ENCODE measurements around the gene SMARCD2.
A peak's percentile ranks its signal among the peaks of the same experiment; 100 is the strongest.

SMARCD2 gene

DNA sequence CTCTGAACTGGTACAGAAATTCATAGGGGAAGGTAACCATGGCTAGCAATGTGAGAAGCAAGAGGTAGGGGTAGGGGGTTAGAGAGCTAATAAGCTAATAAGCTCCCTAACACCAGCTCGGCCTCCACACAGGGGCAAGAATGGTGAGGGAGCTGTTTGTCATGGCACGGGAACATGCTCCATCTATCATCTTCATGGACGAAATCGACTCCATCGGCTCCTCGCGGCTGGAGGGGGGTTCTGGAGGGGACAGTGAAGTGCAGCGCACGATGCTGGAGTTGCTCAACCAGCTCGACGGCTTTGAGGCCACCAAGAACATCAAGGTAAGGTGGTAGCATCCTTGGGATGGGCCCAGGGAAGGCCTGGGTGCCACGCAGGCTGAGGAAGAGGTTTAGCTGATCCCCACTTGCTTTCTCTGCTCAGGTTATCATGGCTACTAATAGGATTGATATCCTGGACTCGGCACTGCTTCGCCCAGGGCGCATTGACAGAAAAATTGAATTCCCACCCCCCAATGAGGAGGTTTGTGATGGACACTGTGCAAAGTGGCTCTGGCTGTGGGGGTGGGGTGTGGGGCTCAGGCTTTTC lies 11.5 kb downstream of the SMARCD2 start:
- Histone ChIP-seq H3K9me3 (ENCODE audit: control insufficient read depth, low read length) (no peaks in the 10 kb centered on the region), H3K4me1 (ENCODE audit: control insufficient read depth, insufficient read depth, low read length, poor library complexity, severe bottlenecking) (no peaks in the 10 kb centered on the region), H3K36me3 (ENCODE audit: control insufficient read depth, insufficient read depth, low read length) (peaks cover 76% of the 10 kb centered on the region), H3K27ac (ENCODE audit: low read depth, low read length, severe bottlenecking) (no peak overlapping the region), H3K4me3 (ENCODE audit: extremely low read depth, insufficient read depth, low read length, poor library complexity, severe bottlenecking) (no peak overlapping the region)
- WGBS, 2 experiments (ENCODE audit: insufficient coverage in 2 of 2) = 99% methylated on average over 10 to 12 of the region's 15 CpGs

DNA sequence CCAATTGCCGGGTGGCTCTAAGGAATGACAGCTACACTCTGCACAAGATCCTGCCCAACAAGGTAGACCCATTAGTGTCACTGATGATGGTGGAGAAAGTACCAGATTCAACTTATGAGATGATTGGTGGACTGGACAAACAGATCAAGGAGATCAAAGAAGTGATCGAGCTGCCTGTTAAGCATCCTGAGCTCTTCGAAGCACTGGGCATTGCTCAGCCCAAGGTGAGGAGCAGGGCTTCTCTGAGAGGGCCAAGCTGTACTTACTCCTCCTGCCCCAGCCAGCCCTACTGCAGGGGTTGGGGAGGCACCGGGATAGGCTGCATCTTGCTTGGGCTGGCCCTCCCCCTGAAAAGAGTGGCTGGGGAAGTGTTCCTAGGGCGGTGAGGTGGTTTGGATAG lies 12.2 kb downstream of the SMARCD2 start:
- H3K27ac ChIP-seq (ENCODE audit: low read depth, low read length, severe bottlenecking) = no peak overlapping the region
- WGBS, 2 experiments (ENCODE audit: insufficient coverage in 2 of 2) = 97 to 100% methylated on average over 2 to 3 of the region's 5 CpGs
- H3K9me3 ChIP-seq (ENCODE audit: control insufficient read depth, low read length) = no peaks in the 10 kb centered on the region
- H3K4me3 ChIP-seq (ENCODE audit: extremely low read depth, insufficient read depth, low read length, poor library complexity, severe bottlenecking) = no peak overlapping the region
- peaks cover 74% of the 10 kb centered on the region for H3K36me3 ChIP-seq (ENCODE audit: control insufficient read depth, insufficient read depth, low read length)
- H3K4me1 ChIP-seq (ENCODE audit: control insufficient read depth, insufficient read depth, low read length, poor library complexity, severe bottlenecking) = no peaks in the 10 kb centered on the region

DNA sequence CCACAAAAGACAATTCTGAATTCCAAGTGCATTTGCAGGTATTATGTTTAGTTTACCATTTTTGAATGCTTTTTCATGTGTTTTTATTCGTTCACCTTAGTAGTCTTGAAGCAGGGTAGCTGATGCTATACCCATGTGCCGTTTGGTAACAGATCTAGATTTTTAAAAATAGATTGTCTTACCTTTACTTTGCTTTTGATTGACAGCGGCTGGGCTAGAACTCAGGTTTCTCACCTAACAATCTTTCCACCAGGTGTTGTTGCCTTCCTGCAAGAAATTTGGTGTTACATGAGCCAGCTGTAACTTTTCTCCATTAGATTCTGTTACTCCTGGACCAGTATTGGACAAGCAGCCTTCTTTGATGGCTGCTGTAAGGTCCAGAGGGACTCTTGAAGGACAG lies 13.5 kb downstream of the SMARCD2 start:
- WGBS, 2 experiments (ENCODE audit: insufficient coverage in 2 of 2) = 98 to 100% methylated on average over 3 of the region's 3 CpGs
- Histone ChIP-seq H3K36me3 (ENCODE audit: control insufficient read depth, insufficient read depth, low read length) (peaks cover 76% of the 10 kb centered on the region), H3K9me3 (ENCODE audit: control insufficient read depth, low read length) (no peaks in the 10 kb centered on the region), H3K4me3 (ENCODE audit: extremely low read depth, insufficient read depth, low read length, poor library complexity, severe bottlenecking) (peak overlapping the region; percentile 88), H3K4me1 (ENCODE audit: control insufficient read depth, insufficient read depth, low read length, poor library complexity, severe bottlenecking) (no peaks in the 10 kb centered on the region), H3K27ac (ENCODE audit: low read depth, low read length, severe bottlenecking) (no peak overlapping the region)

DNA sequence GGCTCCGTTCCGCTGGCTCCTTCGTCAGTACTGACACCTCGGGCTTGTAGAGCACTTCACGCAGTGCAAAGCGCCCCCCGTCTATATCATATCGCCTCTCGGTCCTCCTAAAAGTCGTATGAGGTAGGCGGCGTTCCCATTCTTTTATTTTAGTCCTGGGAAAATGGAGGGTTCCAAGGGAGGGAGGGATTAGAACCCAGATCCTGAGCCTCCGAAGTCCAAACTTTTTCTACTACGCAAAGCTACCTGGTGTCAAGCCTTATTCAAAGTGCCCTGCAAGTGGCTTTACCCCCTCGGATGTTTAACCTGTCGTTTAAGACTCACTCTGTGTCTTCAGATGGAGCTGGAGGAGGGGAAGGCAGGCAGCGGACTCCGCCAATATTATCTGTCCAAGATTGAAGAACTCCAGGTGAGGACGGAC lies 14.7 kb downstream of the SMARCD2 start:
- 0 to 5% methylated on average over 11 to 12 of the region's 19 CpGs for WGBS, 2 experiments (ENCODE audit: insufficient coverage in 2 of 2)
- Histone ChIP-seq H3K9me3 (ENCODE audit: control insufficient read depth, low read length) (no peaks in the 10 kb centered on the region), H3K4me3 (ENCODE audit: extremely low read depth, insufficient read depth, low read length, poor library complexity, severe bottlenecking) (peak overlapping the region; percentile 88), H3K36me3 (ENCODE audit: control insufficient read depth, insufficient read depth, low read length) (peaks cover 76% of the 10 kb centered on the region), H3K4me1 (ENCODE audit: control insufficient read depth, insufficient read depth, low read length, poor library complexity, severe bottlenecking) (no peaks in the 10 kb centered on the region), H3K27ac (ENCODE audit: low read depth, low read length, severe bottlenecking) (peak overlapping the region; percentile 97)

DNA sequence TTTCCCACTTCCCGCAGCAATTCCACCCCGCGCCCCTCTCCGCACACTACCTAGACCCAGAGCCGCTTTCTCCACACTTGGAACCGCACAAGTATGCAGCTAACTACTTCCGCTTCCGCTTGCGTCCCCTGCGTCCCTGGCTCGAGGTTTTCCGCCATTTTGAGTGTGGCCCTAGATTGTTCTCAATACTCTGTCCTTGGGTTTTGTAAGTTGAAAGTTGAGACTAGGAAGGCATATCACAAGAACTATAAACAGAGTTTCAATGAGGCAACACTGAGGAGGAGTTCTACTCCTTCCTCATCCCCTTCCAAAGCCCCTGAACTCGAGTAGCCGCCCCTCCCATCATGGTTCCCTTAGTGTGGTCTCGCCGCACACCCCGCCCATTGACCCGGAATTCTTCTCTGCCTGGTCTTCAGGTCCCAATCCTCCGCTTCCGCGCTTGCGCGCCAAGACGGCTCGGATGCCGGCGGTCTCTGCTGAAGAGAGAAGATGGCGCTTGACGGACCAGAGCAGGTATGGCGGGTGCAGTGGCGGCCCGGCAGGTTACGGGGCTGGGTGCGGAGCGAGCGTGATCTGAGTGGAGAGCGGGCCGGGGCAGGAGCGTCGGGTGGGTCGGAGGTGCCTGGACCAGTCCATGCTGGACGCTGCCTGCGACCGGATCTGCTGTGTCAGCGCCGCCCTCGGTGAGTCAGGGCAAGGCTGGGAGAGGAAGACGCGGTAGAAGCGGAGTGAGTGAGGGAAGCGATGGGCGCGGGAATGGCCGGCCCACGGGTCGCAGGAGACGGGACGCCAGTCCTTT lies 15.3 kb downstream of the SMARCD2 start, which contains the start of the genes FTSJ3 and PSMC5:
TSS of gene FTSJ3 (minus strand) at position 662 of the 799 bp plus-strand sequence. CDS start 761 bp downstream, outside the sequence.
TSS of gene PSMC5 (plus strand) at position 430 of the 799 bp plus-strand sequence. CDS start at position 490, 60 bp downstream.
- H3K9me3 ChIP-seq (ENCODE audit: control insufficient read depth, low read length) = no peaks in the 10 kb centered on the region
- H3K36me3 ChIP-seq (ENCODE audit: control insufficient read depth, insufficient read depth, low read length) = peaks cover 76% of the 10 kb centered on the region
- no peaks in the 10 kb centered on the region for H3K4me1 ChIP-seq (ENCODE audit: control insufficient read depth, insufficient read depth, low read length, poor library complexity, severe bottlenecking)
- 0% methylated on average over 50 to 52 of the region's 58 CpGs for WGBS, 2 experiments (ENCODE audit: insufficient coverage in 2 of 2)
- H3K4me3 ChIP-seq (ENCODE audit: extremely low read depth, insufficient read depth, low read length, poor library complexity, severe bottlenecking) = peak within 1 kb of the TSS; percentile 88
- H3K27ac ChIP-seq (ENCODE audit: low read depth, low read length, severe bottlenecking) = peak within 1 kb of the TSS; percentile 97

DNA sequence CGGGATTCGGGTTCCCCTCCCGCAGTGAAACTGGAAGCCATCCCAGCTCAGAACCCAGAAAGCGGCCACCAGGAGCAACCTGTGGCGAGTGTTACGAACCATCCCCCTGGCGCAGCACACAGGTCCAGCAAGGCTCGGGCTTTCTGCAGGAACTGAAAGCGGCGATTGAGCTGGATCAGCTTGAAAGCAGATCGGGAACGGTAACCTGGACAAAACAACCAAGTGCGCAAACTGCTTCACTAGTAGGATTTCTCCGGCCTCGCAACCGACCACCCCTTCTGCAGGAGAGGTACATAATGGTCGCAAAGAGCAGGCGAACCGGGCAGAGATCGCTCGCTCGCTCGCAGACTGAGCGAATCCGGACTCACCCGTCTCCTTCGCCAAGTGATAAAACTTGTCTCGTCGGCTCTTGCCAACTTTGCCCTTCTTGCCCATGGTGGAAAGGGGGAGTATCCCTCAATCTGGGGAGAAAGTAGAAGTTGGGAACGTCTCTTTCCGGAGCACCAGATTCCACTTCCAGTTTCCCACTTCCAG lies 15.9 kb downstream of the SMARCD2 start:
- Histone ChIP-seq H3K27ac (ENCODE audit: low read depth, low read length, severe bottlenecking) (peak overlapping the region; percentile 97), H3K4me3 (ENCODE audit: extremely low read depth, insufficient read depth, low read length, poor library complexity, severe bottlenecking) (peak overlapping the region; percentile 88), H3K9me3 (ENCODE audit: control insufficient read depth, low read length) (no peaks in the 10 kb centered on the region), H3K36me3 (ENCODE audit: control insufficient read depth, insufficient read depth, low read length) (peaks cover 76% of the 10 kb centered on the region), H3K4me1 (ENCODE audit: control insufficient read depth, insufficient read depth, low read length, poor library complexity, severe bottlenecking) (no peaks in the 10 kb centered on the region)
- WGBS, 2 experiments (ENCODE audit: insufficient coverage in 2 of 2) = 1% methylated on average over 27 to 28 of the region's 31 CpGs

DNA sequence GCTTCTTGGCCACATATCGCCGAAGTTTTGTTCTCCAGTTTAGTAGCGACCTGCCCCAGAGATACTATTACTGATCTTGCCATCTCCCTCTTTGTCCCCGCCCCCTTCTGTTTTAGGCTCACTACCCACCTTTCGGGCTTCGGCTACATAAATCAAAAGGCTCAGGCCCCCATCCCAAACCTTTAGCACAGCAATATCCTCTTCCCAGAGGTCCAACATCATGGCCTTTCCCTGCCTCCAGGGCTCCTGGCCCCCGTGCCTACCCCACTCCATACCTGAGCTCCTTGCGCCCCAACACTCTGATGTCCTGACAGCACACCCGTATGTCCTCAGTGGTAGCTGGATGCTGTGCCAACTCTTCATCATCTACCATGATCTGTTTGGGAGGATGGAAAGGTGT lies 18.1 kb downstream of the SMARCD2 start:
- 95 to 97% methylated on average over 4 to 9 of the region's 9 CpGs for WGBS, 2 experiments (ENCODE audit: insufficient coverage in 2 of 2)
- no peak overlapping the region for H3K4me3 ChIP-seq (ENCODE audit: extremely low read depth, insufficient read depth, low read length, poor library complexity, severe bottlenecking)
- no peaks in the 10 kb centered on the region for H3K4me1 ChIP-seq (ENCODE audit: control insufficient read depth, insufficient read depth, low read length, poor library complexity, severe bottlenecking)
- H3K36me3 ChIP-seq (ENCODE audit: control insufficient read depth, insufficient read depth, low read length) = peaks cover 76% of the 10 kb centered on the region
- no peaks in the 10 kb centered on the region for H3K9me3 ChIP-seq (ENCODE audit: control insufficient read depth, low read length)
- H3K27ac ChIP-seq (ENCODE audit: low read depth, low read length, severe bottlenecking) = no peak overlapping the region

DNA sequence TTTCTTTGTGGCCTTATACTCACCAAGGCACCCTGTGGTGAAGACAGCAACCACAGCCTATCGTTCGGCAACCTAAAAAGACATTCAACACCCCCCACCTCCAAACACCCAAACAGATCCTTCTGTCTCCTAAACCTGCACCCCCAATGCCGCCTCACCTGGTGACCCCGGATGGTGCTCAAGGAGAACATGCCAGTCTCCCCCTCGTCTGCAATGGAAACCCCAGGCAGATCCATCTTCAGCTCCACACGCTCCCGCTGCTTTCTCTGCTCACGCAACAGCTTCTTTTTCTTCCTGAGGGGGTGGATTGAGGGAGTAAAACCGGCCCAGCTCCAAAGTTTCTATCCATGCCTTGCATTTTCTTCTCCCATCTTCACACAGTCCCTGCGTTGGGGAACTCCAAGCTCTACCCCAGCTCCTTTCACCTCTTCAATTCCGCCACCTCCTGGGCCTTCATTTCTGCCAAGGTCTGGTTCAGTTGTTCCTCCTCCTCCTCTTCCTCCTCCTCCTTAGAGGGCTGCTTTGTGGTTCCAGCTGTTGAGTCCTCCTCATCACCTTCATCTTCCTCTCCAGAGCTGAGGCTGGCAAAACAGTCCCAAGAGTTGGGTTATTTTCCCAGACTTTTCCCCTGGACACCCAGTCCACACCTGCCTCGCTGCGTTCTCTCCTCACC lies 18.7 kb downstream of the SMARCD2 start:
- H3K27ac ChIP-seq (ENCODE audit: low read depth, low read length, severe bottlenecking) = no peak overlapping the region
- H3K4me1 ChIP-seq (ENCODE audit: control insufficient read depth, insufficient read depth, low read length, poor library complexity, severe bottlenecking) = no peaks in the 10 kb centered on the region
- H3K36me3 ChIP-seq (ENCODE audit: control insufficient read depth, insufficient read depth, low read length) = peaks cover 76% of the 10 kb centered on the region
- no peak overlapping the region for H3K4me3 ChIP-seq (ENCODE audit: extremely low read depth, insufficient read depth, low read length, poor library complexity, severe bottlenecking)
- no peaks in the 10 kb centered on the region for H3K9me3 ChIP-seq (ENCODE audit: control insufficient read depth, low read length)
- WGBS, 2 experiments (ENCODE audit: insufficient coverage in 2 of 2) = 88 to 95% methylated on average over 10 of the region's 13 CpGs

DNA sequence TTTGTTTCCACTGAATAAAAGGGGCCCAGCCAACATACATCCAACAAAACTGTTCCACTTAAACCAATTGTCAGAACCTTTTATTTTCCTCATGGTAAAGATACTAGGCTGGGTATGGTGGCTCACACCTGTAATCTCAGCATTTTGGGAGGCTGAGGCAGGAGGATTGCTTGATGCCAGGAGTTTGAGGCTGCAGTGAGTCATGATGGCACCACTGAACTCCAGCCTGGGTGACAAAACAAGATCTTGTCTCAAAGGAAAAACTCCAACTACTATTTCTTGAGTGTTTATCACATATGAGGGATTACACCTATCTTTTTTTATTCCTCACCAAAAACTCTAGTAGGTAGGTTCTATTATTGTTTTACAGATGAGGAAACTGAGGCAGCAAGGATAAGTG lies 19.9 kb downstream of the SMARCD2 start:
- Histone ChIP-seq H3K36me3 (ENCODE audit: control insufficient read depth, insufficient read depth, low read length) (peaks cover 83% of the 10 kb centered on the region), H3K4me1 (ENCODE audit: control insufficient read depth, insufficient read depth, low read length, poor library complexity, severe bottlenecking) (no peaks in the 10 kb centered on the region), H3K9me3 (ENCODE audit: control insufficient read depth, low read length) (no peaks in the 10 kb centered on the region), H3K4me3 (ENCODE audit: extremely low read depth, insufficient read depth, low read length, poor library complexity, severe bottlenecking) (no peak overlapping the region), H3K27ac (ENCODE audit: low read depth, low read length, severe bottlenecking) (no peak overlapping the region)

DNA sequence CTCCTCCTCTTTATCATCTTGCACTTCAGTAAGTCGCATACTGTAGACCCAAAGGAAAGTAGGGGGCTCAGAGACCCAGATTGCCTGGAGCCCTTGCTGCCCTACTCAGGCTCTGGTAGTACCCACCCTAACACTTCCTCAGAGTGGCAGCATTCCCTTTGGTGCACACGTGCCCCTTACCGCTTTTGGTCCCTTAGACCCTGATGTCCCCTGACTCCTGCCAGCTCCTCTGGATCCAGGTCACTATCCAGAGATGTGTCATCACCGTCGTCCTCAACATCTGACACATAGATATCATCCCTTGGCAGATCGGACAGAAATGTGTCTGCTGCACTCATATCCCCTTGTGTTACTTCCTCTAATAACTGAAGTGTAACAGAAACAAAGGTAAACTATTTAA lies 20.7 kb downstream of the SMARCD2 start:
- WGBS, 2 experiments (ENCODE audit: insufficient coverage in 2 of 2) = 92 to 94% methylated on average over 2 to 5 of the region's 6 CpGs
- Histone ChIP-seq H3K4me1 (ENCODE audit: control insufficient read depth, insufficient read depth, low read length, poor library complexity, severe bottlenecking) (no peaks in the 10 kb centered on the region), H3K9me3 (ENCODE audit: control insufficient read depth, low read length) (no peaks in the 10 kb centered on the region), H3K27ac (ENCODE audit: low read depth, low read length, severe bottlenecking) (no peak overlapping the region), H3K36me3 (ENCODE audit: control insufficient read depth, insufficient read depth, low read length) (peaks cover 91% of the 10 kb centered on the region), H3K4me3 (ENCODE audit: extremely low read depth, insufficient read depth, low read length, poor library complexity, severe bottlenecking) (no peak overlapping the region)
